ENCODE results near the gene SLC4A8.

GRCh38 chr12:51470116-51470515 lies 45.5 kb downstream of the SLC4A8 start:
- TF ChIP-seq, protein P1, sequence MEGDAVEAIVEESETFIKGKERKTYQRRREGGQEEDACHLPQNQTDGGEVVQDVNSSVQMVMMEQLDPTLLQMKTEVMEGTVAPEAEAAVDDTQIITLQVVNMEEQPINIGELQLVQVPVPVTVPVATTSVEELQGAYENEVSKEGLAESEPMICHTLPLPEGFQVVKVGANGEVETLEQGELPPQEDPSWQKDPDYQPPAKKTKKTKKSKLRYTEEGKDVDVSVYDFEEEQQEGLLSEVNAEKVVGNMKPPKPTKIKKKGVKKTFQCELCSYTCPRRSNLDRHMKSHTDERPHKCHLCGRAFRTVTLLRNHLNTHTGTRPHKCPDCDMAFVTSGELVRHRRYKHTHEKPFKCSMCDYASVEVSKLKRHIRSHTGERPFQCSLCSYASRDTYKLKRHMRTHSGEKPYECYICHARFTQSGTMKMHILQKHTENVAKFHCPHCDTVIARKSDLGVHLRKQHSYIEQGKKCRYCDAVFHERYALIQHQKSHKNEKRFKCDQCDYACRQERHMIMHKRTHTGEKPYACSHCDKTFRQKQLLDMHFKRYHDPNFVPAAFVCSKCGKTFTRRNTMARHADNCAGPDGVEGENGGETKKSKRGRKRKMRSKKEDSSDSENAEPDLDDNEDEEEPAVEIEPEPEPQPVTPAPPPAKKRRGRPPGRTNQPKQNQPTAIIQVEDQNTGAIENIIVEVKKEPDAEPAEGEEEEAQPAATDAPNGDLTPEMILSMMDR (IDR thresholded peaks at IDR 0.05; ENCODE audit: low read depth, low read length, poor library complexity, severe bottlenecking) = no peak
- TF ChIP-seq EZH2phosphoT487 (IDR thresholded peaks at IDR 0.05; ENCODE audit: borderline replicate concordance, low read length) = no peak

All from DOHH2 (cell line).